SK-N-MC (cell line): ENCODE measurements around the gene ANKUB1.

Experiments
- EZH2 ChIP-seq: fragments of 200-600 bp; sonication (generic); IDR thresholded peaks from one replicate; pipeline ENCODE4 v1.6.1; 2017; ENCODE audit warnings: antibody characterized with exemption
- POLR2AphosphoS5 ChIP-seq: IDR thresholded peaks from 2 replicates; pipeline ENCODE4 v1.6.1; 2012; ENCODE audit warnings: mild to moderate bottlenecking, low read depth, low read length, borderline replicate concordance

GRCh38 chr3:149806171-149806778, 13.9 kb upstream of the ANKUB1 start:
- TF ChIP-seq POLR2AphosphoS5 (no peak), EZH2 (no peak)
